Upper lobe of right lung (tissue), 1 donor: ENCODE results near the gene BMPR1B. TPM values are rescaled to one million over a fixed set of nuclear protein-coding genes. Genes with fewer than 3 reads are reported as not detected.
"Not testable (repeated sequence)": the region's sequence is repeated elsewhere in the genome, so short reads cannot be mapped to it uniquely, and the experiment has no call there.

ENCODE experiments used
- ATAC-seq: fragments of 200-7000 bp; cut with Tn5 transposase; one replicate; pipeline ENCODE4 v1.9.1; 2020; ENCODE audit warnings: mild to moderate bottlenecking, moderate library complexity
- DNase-seq: peaks from one replicate; pipeline ENCODE4 v3.0.0-alpha.2; 2020
- H3K27ac ChIP-seq: fragments of 200-600 bp; one replicate; pipeline ENCODE4 v1.8.0; 2022
- H3K27me3 ChIP-seq: fragments of 200-600 bp; one replicate; pipeline ENCODE4 v1.8.0; 2022; ENCODE audit warnings: mild to moderate bottlenecking
- H3K36me3 ChIP-seq: fragments of 200-600 bp; one replicate; pipeline ENCODE4 v1.8.0; 2022
- H3K4me1 ChIP-seq: fragments of 200-600 bp; one replicate; pipeline ENCODE4 v1.8.0; 2022
- H3K4me3 ChIP-seq: fragments of 200-600 bp; one replicate; pipeline ENCODE4 v1.8.0; 2022; ENCODE audit warnings: mild to moderate bottlenecking
- H3K9me3 ChIP-seq: fragments of 200-600 bp; one replicate; pipeline ENCODE4 v1.8.0; 2022
- CTCF ChIP-seq: fragments of 200-600 bp; IDR thresholded peaks from one replicate; pipeline ENCODE4 v1.8.0; 2022; ENCODE audit warnings: antibody characterized with exemption
- intact Hi-C: fragments of 100-400 bp; cut with DNase I; formaldehyde crosslinking; loops from one replicate; pipeline ENCODE4 v1.11.0; 2022
- total RNA-seq: library from RNA; stranded (reverse); fragmentation: NEBNext Ultra II Directional; extraction: Animal tissue kit (Norgen Biotek cat#: 25700); gene quantifications from one replicate; pipeline ENCODE4 v1.2.1, GENCODE V29; 2021
- donor health status: DM: no; HTN: yes; CAD: no; lungs with severe emphysema.

BMPR1B gene
- total RNA-seq, 1 donor from 2014 or later: 3.0 TPM

GRCh38 chr4:94833394-94833793, 75.6 kb downstream of the BMPR1B start:
- intact Hi-C loops: no loop called here
- H3K4me3 ChIP-seq: no peak overlapping the region
- no peaks in the 10 kb centered on the region for H3K36me3 ChIP-seq
- TF ChIP-seq CTCF: no peak
- H3K27ac ChIP-seq: no peak overlapping the region
- no peaks in the 10 kb centered on the region for H3K9me3 ChIP-seq
- H3K4me1 ChIP-seq: no peaks in the 10 kb centered on the region
- no peaks in the 10 kb centered on the region for H3K27me3 ChIP-seq
- no peak for ATAC-seq
- DNase-seq: no peak

GRCh38 chr4:94834501-94834900, 76.7 kb downstream of the BMPR1B start:
- no peak for ATAC-seq
- Histone ChIP-seq H3K4me3 (no peak overlapping the region), H3K27ac (no peak overlapping the region), H3K9me3 (no peaks in the 10 kb centered on the region), H3K36me3 (no peaks in the 10 kb centered on the region), H3K27me3 (no peaks in the 10 kb centered on the region), H3K4me1 (no peaks in the 10 kb centered on the region)
- DNase-seq: no peak
- intact Hi-C loops: no loop called here
- TF ChIP-seq CTCF: no peak

- H3K9me3 ChIP-seq, H3K36me3 ChIP-seq, H3K27ac ChIP-seq, H3K4me3 ChIP-seq, intact Hi-C loops, H3K27me3 ChIP-seq, H3K4me1 ChIP-seq, DNase-seq, ATAC-seq: not testable (repeated sequence)
Measured at GRCh38 chr4:94841166-94841863, 83.6 kb downstream of the BMPR1B start.

- H3K36me3 ChIP-seq: no peaks in the 10 kb centered on the region
- no peak overlapping the region for H3K4me3 ChIP-seq
- TF ChIP-seq CTCF: no peak
- intact Hi-C loops: no loop called here
- DNase-seq (no peak), ATAC-seq (no peak)
- no peaks in the 10 kb centered on the region for H3K27me3 ChIP-seq
- H3K4me1 ChIP-seq: no peaks in the 10 kb centered on the region
- H3K27ac ChIP-seq: no peak overlapping the region
- no peaks in the 10 kb centered on the region for H3K9me3 ChIP-seq
Measured at GRCh38 chr4:94841864-94842221, 84.1 kb downstream of the BMPR1B start.

GRCh38 chr4:94843216-94843615, 85.5 kb downstream of the BMPR1B start:
- Histone ChIP-seq H3K36me3 (no peaks in the 10 kb centered on the region), H3K4me1 (no peaks in the 10 kb centered on the region), H3K27me3 (no peaks in the 10 kb centered on the region), H3K27ac (no peak overlapping the region), H3K9me3 (no peaks in the 10 kb centered on the region), H3K4me3 (no peak overlapping the region)
- no peak for TF ChIP-seq CTCF
- no peak for DNase-seq
- no peak for ATAC-seq
- intact Hi-C loops: no loop called here

GRCh38 chr4:94848326-94848725, 90.6 kb downstream of the BMPR1B start:
- no peaks in the 10 kb centered on the region for H3K36me3 ChIP-seq
- no peak for DNase-seq

More at GRCh38 chr4:94848326-94848725, 90.6 kb downstream of the BMPR1B start:
- Histone ChIP-seq H3K27ac (no peak overlapping the region), H3K4me1 (no peaks in the 10 kb centered on the region), H3K4me3 (no peak overlapping the region), H3K9me3 (no peaks in the 10 kb centered on the region), H3K27me3 (no peaks in the 10 kb centered on the region)
- ATAC-seq: no peak
- intact Hi-C loops: no loop called here
- no peak for TF ChIP-seq CTCF
